Measurements from ENCODE around the gene BAG1. TPM values are rescaled to one million over a fixed set of nuclear protein-coding genes. Genes with fewer than 3 reads are reported as not detected.

The BAG1 gene
- total and polyA plus RNA-seq, 2 of the 13 experiments (the other 11 are each of a cell fraction or from before 2014, with no cell fraction given), result 23.1 to 59.5 TPM

DNA sequence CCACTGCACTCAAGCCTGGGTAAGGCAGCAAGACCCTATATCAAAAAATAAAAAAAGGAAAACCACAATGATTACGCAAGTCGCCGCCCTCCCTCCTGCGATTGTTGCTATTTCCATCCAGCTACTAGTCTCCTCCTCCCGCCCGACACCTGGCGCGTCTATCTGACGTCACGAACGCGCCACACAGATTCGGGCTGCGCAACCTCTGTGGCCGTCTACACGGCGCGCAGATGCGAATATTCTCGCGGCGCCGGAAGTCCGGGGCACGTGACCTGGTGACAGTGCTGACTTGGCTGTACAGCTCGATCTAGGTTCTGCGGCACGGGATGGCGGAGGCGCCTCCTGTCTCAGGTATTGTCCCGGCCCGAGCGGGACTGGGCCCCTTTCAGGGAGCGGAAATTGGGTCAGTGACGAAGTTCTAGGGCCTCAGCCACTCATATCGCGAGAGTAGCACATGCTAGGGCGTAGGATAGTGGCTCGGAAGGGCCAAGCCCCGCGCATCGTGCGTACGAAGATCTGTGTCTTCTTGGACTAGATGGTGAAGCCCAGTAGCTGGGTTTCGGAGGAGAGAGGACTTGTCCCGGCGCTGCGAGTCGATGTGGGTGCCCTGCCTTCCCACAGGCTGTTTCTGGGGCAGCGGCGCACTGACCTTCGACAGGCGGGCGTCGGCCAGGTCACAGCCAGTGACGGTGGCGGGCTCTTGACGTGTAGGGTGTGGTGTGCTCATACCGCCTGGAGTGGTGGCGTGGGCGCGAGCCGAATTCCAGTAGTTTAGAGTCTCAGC, 25.9 kb upstream of the BAG1 start, which contains the start of gene NFX1 (continued):
- TF ChIP-seq ZNF639 (CRISPR knock-in tag; conservative IDR thresholded peaks at IDR 0.05) (peak; percentile 80), NR2F2 (IDR thresholded peaks at IDR 0.05; ENCODE audit: borderline replicate concordance, low read depth) (no peak), TOE1 (CRISPR knock-in tag; IDR thresholded peaks at IDR 0.05) (peak; percentile 81; the same call in 1 of the 2 replicates), ZNF614 (CRISPR knock-in tag; IDR thresholded peaks at IDR 0.05; ENCODE audit: borderline replicate concordance) (no peak; the same call in 1 of the 2 replicates), HES4 (CRISPR knock-in tag; IDR thresholded peaks at IDR 0.05; ENCODE audit: borderline replicate concordance) (peak; percentile 39), NR2F1 (CRISPR knock-in tag; IDR thresholded peaks at IDR 0.05) (peak; percentile 38 to 52; a peak in 2 of 4 replicates), SIX4 (CRISPR knock-in tag; IDR thresholded peaks at IDR 0.05) (peak; percentile 22), XBP1 (CRISPR knock-in tag; IDR thresholded peaks at IDR 0.05) (0 out of 2 replicates have a peak, but pooled peaks have one; percentile 50), SALL2 (CRISPR knock-in tag; IDR thresholded peaks at IDR 0.05) (peak; percentile 97), ZNF691 (CRISPR knock-in tag; IDR thresholded peaks at IDR 0.05; ENCODE audit: borderline replicate concordance, low read depth) (0 out of 2 replicates have a peak, but pooled peaks have one; percentile 44), ZBTB43 (CRISPR knock-in tag; conservative IDR thresholded peaks at IDR 0.05) (peak; percentile 77; the same call in 1 of the 2 replicates), GATAD1 (CRISPR knock-in tag; IDR thresholded peaks at IDR 0.05) (peak; percentile 99), RBM22 (optimal IDR thresholded peaks at IDR 0.05; ENCODE audit: low read length) (no peak), RNF219 (CRISPR knock-in tag; IDR thresholded peaks at IDR 0.05) (0 out of 2 replicates have a peak, but pooled peaks have one; percentile 87)
- TF ChIP-seq, protein P1, sequence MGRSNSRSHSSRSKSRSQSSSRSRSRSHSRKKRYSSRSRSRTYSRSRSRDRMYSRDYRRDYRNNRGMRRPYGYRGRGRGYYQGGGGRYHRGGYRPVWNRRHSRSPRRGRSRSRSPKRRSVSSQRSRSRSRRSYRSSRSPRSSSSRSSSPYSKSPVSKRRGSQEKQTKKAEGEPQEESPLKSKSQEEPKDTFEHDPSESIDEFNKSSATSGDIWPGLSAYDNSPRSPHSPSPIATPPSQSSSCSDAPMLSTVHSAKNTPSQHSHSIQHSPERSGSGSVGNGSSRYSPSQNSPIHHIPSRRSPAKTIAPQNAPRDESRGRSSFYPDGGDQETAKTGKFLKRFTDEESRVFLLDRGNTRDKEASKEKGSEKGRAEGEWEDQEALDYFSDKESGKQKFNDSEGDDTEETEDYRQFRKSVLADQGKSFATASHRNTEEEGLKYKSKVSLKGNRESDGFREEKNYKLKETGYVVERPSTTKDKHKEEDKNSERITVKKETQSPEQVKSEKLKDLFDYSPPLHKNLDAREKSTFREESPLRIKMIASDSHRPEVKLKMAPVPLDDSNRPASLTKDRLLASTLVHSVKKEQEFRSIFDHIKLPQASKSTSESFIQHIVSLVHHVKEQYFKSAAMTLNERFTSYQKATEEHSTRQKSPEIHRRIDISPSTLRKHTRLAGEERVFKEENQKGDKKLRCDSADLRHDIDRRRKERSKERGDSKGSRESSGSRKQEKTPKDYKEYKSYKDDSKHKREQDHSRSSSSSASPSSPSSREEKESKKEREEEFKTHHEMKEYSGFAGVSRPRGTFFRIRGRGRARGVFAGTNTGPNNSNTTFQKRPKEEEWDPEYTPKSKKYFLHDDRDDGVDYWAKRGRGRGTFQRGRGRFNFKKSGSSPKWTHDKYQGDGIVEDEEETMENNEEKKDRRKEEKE (IDR thresholded peaks at IDR 0.05), result no peak
- TF ChIP-seq, protein P2, sequence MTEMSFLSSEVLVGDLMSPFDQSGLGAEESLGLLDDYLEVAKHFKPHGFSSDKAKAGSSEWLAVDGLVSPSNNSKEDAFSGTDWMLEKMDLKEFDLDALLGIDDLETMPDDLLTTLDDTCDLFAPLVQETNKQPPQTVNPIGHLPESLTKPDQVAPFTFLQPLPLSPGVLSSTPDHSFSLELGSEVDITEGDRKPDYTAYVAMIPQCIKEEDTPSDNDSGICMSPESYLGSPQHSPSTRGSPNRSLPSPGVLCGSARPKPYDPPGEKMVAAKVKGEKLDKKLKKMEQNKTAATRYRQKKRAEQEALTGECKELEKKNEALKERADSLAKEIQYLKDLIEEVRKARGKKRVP (CRISPR knock-in tag; IDR thresholded peaks at IDR 0.05), result peak in 1 of 2 experiments; percentile 82; a peak in 2 of 4 replicates

Measured in HepG2 (cell line).